Measurements from ENCODE around the gene CAMKV. TPM values are rescaled to one million over a fixed set of nuclear protein-coding genes. Genes with fewer than 3 reads are reported as not detected.

Gene CAMKV
- total RNA-seq, 1 donor from 2014 or later, result 0.45 TPM

- DNase-seq (ENCODE audit: low read depth) (no peak), FAIRE-seq (no peak)
- Mint-ChIP-seq H3K27me3 (ENCODE audit: low read depth, unreplicated experiment) (peaks cover 27% of the 10 kb centered on the region), H3K27ac (ENCODE audit: unreplicated experiment) (no peak overlapping the region), H3K36me3 (ENCODE audit: low read depth, unreplicated experiment) (peaks cover 23% of the 10 kb centered on the region), H3K4me1 (ENCODE audit: low read depth, unreplicated experiment) (peaks cover 2% of the 10 kb centered on the region), H3K4me3 (ENCODE audit: unreplicated experiment) (no peak overlapping the region), H3K9me3 (ENCODE audit: unreplicated experiment) (peaks cover 2% of the 10 kb centered on the region)
- Histone ChIP-seq H3K4me1 (ENCODE audit: insufficient read depth, low read length) (no peaks in the 10 kb centered on the region), H3K79me2 (ENCODE audit: insufficient read depth, low read length) (peaks cover 4% of the 10 kb centered on the region), H4K20me1 (ENCODE audit: insufficient read depth, low read length) (peaks cover 14% of the 10 kb centered on the region), H3K36me3 (ENCODE audit: insufficient read depth, low read length) (peaks cover 2% of the 10 kb centered on the region), H3K27me3 (ENCODE audit: insufficient read depth, low read length) (no peaks in the 10 kb centered on the region), H3K9ac (ENCODE audit: low read length) (no peak overlapping the region), H3K4me3 (ENCODE audit: insufficient read depth, low read depth, low read length) (no peak overlapping the region), H3K4me2 (ENCODE audit: low read length) (no peak overlapping the region), H3K9me3 (ENCODE audit: insufficient read depth, low read depth, low read length) (no peaks in the 10 kb centered on the region), H3K27ac (ENCODE audit: low read depth, low read length) (no peak overlapping the region), H2AFZ (ENCODE audit: low read depth, low read length) (no peak overlapping the region)
- TF ChIP-seq CTCF (IDR thresholded peaks at IDR 0.05; ENCODE audit: insufficient read depth, low read depth, low read length) (no peak), EZH2 (IDR thresholded peaks at IDR 0.05; ENCODE audit: insufficient read depth, low read length) (no peak)
These were observed 45.2 kb upstream of the CAMKV start for GRCh38 chr3:49914906-49915305.

DNA sequence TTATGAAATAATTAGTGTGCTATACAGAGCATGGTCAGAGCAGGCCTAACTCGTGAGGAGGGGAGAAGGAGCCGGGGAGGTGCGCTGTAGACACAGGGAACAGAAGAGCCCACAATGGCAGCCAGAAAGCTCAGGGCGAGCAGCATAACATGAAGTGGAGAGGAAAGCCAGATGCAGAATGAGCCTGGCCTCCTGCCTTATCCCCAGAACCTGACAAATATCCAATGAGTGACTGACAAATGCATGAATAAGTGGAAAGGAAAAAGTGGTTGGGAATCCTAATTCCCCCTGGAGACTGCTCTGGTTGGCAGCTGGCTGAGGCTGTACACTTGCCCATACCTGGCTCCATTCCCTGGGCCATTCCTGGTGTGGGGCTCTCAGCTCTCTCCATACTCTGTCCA lies 43.2 kb upstream of the CAMKV start:
- H3K9me3 Mint-ChIP-seq (ENCODE audit: unreplicated experiment), result peaks cover 2% of the 10 kb centered on the region
- FAIRE-seq, result no peak

More for the DNA sequence above, 43.2 kb upstream of the CAMKV start:
- no peak overlapping the region for H3K4me3 ChIP-seq (ENCODE audit: insufficient read depth, low read depth, low read length)
- H3K4me1 ChIP-seq (ENCODE audit: insufficient read depth, low read length), result no peaks in the 10 kb centered on the region
- H3K36me3 ChIP-seq (ENCODE audit: insufficient read depth, low read length), result peaks cover 2% of the 10 kb centered on the region
- no peak overlapping the region for H3K4me2 ChIP-seq (ENCODE audit: low read length)
- peaks cover 17% of the 10 kb centered on the region for H4K20me1 ChIP-seq (ENCODE audit: insufficient read depth, low read length)
- H3K9ac ChIP-seq (ENCODE audit: low read length), result no peak overlapping the region
- H3K27me3 ChIP-seq (ENCODE audit: insufficient read depth, low read length), result no peaks in the 10 kb centered on the region
- peaks cover 25% of the 10 kb centered on the region for H3K36me3 Mint-ChIP-seq (ENCODE audit: low read depth, unreplicated experiment)
- peaks cover 29% of the 10 kb centered on the region for H3K27me3 Mint-ChIP-seq (ENCODE audit: low read depth, unreplicated experiment)
- peaks cover 4% of the 10 kb centered on the region for H3K79me2 ChIP-seq (ENCODE audit: insufficient read depth, low read length)
- peaks cover 2% of the 10 kb centered on the region for H3K4me1 Mint-ChIP-seq (ENCODE audit: low read depth, unreplicated experiment)
- no peak overlapping the region for H2AFZ ChIP-seq (ENCODE audit: low read depth, low read length)
- H3K27ac Mint-ChIP-seq (ENCODE audit: unreplicated experiment), result no peak overlapping the region
- TF ChIP-seq CTCF (IDR thresholded peaks at IDR 0.05; ENCODE audit: insufficient read depth, low read depth, low read length) (no peak), EZH2 (IDR thresholded peaks at IDR 0.05; ENCODE audit: insufficient read depth, low read length) (no peak)
- no peaks in the 10 kb centered on the region for H3K9me3 ChIP-seq (ENCODE audit: insufficient read depth, low read depth, low read length)
- no peak for DNase-seq (ENCODE audit: low read depth)
- no peak overlapping the region for H3K27ac ChIP-seq (ENCODE audit: low read depth, low read length)
- H3K4me3 Mint-ChIP-seq (ENCODE audit: unreplicated experiment), result no peak overlapping the region

Data from astrocyte (in vitro differentiated cells and primary cell).